Peyer's patch (tissue), 4 donors: ENCODE results near the gene CAND2.

ENCODE experiments used
- CTCF ChIP-seq, 6 experiments: fragments of 450-650 bp in 4 of 6; fragments of 200-600 bp in 2 of 6; sonication (generic) in 1 of 6; IDR thresholded peaks; one replicate each; pipeline ENCODE4 v1.5.1; 2017 to 2019; ENCODE audit warnings: antibody characterized with exemption in 6 of 6, mild to moderate bottlenecking in 3 of 6, moderate library complexity in 1 of 6
- POLR2A ChIP-seq, 2 donors: fragments of 450-650 bp; IDR thresholded peaks; one replicate each; pipeline ENCODE4 v1.5.1; 2017; ENCODE audit warnings: antibody characterized with exemption in 2 of 2, mild to moderate bottlenecking in 2 of 2, moderate library complexity in 2 of 2

- TF ChIP-seq POLR2A (IDR thresholded peaks at IDR 0.05) (no peak), CTCF (IDR thresholded peaks at IDR 0.05) (no peak)
Observed at GRCh38 chr3:12829886-12830784, 33.7 kb downstream of the CAND2 start.
